NCI-H345 treated with DMSO at 0.1 percent for 48 hours (cell line): Measurements from ENCODE around the gene AQP9.
"Not testable (repeated sequence)": the region's sequence is repeated elsewhere in the genome, so short reads cannot be mapped to it uniquely, and the experiment has no call there.

Experiments used
- DNase-seq: peaks from one replicate; lab custom pipeline; 2025; ENCODE audit not compliant: unreplicated experiment; lab: John Stamatoyannopoulos, UW

Gene AQP9

GRCh38 chr15:58179206-58179605 lies 41.0 kb downstream of the AQP9 start:
- no peak for DNase-seq

- DNase-seq, result no peak
Observed at GRCh38 chr15:58179741-58180381, 41.7 kb downstream of the AQP9 start.

GRCh38 chr15:58182460-58183163 lies 44.4 kb downstream of the AQP9 start:
- peak; percentile 4 for DNase-seq

- no peak for DNase-seq
Observed at GRCh38 chr15:58185439-58185838, 47.3 kb downstream of the AQP9 start.

- no peak for DNase-seq
Observed at GRCh38 chr15:58189148-58189811, 51.1 kb downstream of the AQP9 start.

- DNase-seq, result no peak
Observed at GRCh38 chr15:58190419-58190818, 52.2 kb downstream of the AQP9 start.

GRCh38 chr15:58193636-58194035 lies 55.5 kb downstream of the AQP9 start:
- not testable (repeated sequence) for DNase-seq

GRCh38 chr15:58200739-58201138 lies 62.6 kb downstream of the AQP9 start:
- no peak for DNase-seq

- no peak for DNase-seq
Observed at GRCh38 chr15:58201516-58201915, 63.3 kb downstream of the AQP9 start.

GRCh38 chr15:58203537-58203936 lies 65.4 kb downstream of the AQP9 start:
- DNase-seq, result no peak

GRCh38 chr15:58206151-58206550 lies 68.0 kb downstream of the AQP9 start:
- no peak for DNase-seq

GRCh38 chr15:58208217-58208616 lies 70.0 kb downstream of the AQP9 start:
- not testable (repeated sequence) for DNase-seq

- not testable (repeated sequence) for DNase-seq
Observed at GRCh38 chr15:58209007-58209481, 70.9 kb downstream of the AQP9 start.

- DNase-seq, result not testable (repeated sequence)
Observed at GRCh38 chr15:58210031-58210430, 71.8 kb downstream of the AQP9 start.

GRCh38 chr15:58212909-58213526 lies 74.8 kb downstream of the AQP9 start:
- DNase-seq, result no peak

GRCh38 chr15:58213587-58214338 lies 75.6 kb downstream of the AQP9 start:
- no peak for DNase-seq

- no peak for DNase-seq
Observed at GRCh38 chr15:58214591-58215340, 76.6 kb downstream of the AQP9 start.

GRCh38 chr15:58217460-58217859 lies 79.3 kb downstream of the AQP9 start:
- no peak for DNase-seq

- no peak for DNase-seq
Observed at GRCh38 chr15:58221591-58222241, 83.5 kb downstream of the AQP9 start.

GRCh38 chr15:58222679-58223078 lies 84.5 kb downstream of the AQP9 start:
- no peak for DNase-seq
